8988T (cell line): ENCODE measurements around the gene SEPTIN2.
"Not testable (repeated sequence)": the region's sequence is repeated elsewhere in the genome, so short reads cannot be mapped to it uniquely, and the experiment has no call there.

ENCODE experiments used
- DNase-seq: peaks from one replicate; pipeline ENCODE4 v3.0.0; 2011

Gene SEPTIN2

DNA sequence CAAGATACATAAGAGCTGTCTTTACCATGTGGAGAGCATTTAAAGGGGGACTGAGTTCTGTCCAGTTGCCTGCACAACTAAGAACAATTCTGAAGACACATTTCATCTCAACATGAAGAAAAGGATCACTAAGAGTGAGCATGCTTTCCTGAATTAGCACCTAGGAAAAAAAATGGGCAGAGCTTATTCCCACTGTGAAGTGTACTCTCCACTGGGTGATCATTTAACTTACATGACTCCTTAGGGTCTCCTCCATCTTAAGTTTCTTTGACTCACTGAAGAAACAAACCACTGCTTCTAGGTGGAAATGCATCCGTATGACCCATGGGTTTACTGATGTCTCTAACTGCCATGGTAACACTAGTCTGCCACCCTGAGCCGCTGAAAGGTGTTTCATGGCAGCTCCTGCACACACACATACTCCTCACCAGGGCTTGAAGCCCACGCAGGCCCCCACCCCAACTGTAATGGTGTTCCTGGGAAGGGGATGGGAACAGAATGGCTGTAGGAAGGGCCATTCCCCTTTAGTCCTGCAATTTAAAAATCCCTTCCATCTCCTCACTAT lies 27.3 kb upstream of the SEPTIN2 start:
- no peak for DNase-seq

DNA sequence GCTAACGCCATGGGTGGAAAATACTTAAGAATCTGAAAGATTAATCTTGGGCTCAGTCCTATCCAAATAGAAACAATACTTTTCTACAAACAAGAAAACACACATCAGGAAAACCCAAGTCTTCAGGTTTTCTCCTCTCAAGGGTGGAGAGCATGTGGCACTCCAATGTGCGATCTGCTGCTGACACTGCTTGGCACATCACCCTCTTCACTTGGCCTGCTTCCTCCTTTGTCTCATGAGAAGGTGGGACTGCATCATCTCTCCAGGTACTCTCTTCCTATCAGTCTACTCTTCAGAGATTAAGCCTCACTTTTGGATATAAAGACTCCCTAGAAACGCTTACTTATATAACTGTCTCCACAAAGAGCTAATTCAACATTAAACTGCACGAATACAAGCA lies 26.7 kb upstream of the SEPTIN2 start:
- no peak for DNase-seq

DNA sequence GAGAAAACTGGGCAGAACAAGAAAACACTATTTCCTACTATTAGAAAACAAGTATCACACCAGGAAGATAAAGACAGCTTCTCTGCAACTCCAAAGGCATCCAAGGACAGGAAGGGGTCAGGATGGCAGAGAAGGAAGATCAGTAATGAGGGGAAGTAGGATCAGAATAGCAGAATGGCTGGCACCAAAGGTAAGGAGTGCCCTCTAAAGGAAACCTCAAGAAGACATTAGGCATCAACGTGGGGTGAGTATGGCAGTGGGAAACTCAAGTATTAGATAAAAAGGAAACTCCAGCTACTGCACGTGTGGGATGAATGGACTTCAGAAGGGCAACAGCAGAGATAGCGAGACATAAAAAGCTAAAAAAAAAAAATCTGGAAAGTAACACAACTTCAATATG lies 26.1 kb upstream of the SEPTIN2 start:
- no peak for DNase-seq

DNA sequence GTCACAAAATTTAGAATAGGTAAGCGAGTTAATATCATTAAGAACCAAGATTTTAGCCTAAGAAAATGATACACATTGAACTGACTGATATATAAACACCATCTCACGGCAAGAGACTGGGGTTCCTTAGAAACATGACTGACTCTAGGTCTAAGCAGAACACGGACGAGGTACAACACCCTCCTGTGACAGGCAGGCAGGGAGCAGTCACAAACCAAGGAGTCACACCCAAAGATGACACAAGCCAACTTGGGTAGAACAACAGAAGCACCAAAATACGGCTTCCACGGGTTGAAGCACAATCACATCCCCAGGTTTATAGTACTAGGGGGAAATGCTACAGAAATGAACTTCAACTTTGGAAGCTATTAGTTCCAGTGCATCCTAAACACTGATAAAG lies 24.6 kb upstream of the SEPTIN2 start:
- DNase-seq: no peak

DNA sequence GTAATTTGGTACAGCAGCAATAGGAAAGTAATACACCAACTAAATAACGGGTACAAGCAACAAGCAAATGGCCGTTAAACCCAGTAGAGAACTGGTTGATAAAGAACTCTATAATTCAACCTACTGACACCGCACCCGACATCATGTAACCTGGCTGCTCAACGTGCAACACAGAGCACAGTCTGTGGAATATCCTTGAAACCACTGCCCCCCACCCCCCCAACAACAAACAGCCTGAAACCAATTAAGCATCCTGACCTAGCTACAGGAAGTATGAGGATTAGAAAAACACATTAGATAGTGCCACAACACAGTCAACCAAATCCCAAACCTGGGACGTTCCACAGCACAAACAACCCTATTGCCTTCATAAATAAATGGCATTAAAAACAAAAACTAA lies 23.7 kb upstream of the SEPTIN2 start:
- no peak for DNase-seq

DNA sequence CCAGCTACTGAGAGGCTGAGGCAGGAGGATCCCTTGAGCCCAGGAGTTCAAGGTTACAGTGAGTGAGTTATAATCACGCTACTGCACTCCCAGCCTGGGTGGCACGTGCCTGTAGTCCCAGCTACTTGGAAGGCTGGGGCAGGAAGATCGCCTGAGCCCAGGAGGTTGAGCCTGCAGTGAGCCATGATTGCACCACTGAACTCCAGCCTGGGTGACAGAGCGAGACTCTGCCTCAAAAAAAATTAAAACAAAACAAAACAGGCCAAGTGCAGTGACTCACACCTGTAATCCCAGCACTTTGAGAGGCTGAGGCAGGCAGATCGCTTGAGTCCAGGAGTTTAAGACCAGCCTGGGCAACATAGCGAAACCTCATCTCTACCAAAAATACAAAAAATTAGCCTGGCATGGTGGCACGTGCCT lies 22.3 kb upstream of the SEPTIN2 start:
- DNase-seq: not testable (repeated sequence)

DNA sequence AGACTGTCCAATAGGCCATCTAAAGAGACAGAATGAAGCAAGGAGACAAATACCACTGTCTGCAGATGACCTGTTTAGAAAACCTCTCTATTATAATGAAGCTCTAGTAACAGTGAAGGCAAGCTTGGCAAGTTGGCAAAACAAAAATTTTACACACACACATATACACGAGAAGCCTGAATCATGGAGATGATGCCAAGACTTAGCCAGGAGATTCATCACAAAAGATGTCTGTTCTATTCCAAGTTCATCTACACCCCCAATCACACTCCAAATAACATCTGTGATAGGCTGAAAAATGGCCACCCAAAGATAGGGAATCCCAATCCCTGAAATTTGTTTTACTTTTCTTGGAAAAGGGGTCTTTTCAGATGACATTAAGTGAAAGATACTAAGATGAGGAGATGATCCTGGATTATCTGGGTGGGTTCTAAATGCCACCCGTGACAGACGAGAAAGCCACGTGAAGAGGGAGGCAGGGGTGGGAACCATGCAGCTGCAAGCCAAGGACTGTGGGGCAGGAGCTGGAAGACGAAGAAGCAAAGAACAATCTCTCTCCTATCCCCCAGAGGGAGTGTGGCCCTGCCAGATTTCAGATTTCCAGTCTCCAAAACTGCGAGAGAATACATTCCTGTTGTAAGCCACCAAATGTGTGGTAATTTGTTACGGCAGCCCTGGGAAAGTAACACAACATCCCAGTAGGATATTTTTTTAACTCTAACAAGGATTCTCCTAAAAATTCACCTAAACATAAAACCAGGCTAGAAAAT lies 20.2 kb upstream of the SEPTIN2 start:
- no peak for DNase-seq

DNA sequence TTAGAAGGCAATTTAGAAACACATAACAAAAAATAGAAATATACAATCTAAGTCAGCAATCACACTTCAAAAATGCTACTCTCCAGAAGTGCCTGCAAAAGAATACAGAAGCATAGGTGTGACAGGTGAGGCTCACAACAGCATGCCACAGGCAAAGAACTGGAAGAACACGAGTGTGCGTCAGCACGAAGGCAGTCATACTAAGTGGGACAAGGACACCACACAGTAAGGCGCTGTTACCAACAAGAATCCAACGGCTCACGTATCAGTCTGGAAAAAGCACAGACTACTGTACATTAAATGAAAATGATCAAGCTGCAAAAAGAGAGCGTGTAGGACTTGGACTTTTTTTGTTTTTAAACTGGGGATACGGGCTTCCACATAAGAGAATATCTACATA lies 19.0 kb upstream of the SEPTIN2 start:
- no peak for DNase-seq

DNA sequence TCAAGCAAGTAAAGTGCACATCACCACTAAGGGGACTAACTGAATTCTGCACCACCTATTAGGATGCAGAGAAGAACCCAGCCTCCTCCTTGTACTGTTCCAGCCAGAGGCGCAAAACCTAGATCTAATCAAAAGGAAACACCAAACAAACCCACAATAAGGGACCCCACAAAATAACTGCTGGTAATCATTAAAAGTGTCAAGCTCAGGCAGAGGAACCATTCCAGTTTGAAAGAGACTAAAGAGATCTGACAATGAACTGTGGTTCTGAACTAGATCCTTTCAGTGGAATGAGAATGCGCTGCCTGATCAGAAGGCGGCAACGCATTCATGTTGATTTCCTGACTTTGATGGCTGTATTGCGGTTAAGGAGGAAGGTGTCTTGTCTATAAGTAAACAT lies 17.1 kb upstream of the SEPTIN2 start:
- DNase-seq: no peak

DNA sequence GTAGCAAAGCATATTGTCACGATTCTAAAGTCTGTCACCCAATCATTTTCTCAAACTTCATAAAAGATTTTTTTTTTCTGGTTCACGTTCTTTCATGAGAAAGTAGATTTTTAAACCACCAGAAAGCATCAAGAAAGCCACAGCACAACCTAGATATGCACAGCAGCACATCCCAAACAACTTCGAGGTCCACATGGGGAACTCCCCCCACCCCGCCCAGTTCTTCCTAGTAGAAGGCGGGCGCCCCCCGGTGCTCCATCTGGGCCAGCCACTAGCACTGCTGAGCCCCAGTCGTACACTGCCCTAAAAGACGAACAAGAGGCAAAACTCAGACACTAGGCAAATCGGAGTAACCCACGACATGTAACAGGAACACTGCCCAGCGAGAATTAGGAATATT lies 15.7 kb upstream of the SEPTIN2 start:
- DNase-seq: no peak

DNA sequence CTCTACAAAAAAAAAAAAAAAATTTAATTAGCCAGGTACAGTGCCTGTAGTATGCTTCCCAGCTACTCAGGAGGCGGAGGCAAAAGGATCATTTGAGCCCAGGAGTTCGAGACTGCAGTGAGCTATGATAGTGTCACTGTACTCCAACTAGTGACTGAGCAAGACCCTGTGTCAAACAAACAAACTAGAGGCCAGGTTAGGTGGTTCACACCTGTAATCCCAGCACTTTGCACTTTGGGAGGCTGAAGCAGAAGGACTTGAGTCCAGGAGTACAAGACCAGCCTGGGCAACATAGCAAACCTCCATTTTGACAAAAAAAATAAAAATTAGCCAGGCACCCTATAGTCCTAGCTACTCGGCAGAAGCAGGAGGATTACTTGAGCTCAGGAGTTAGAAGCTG lies 13.6 kb upstream of the SEPTIN2 start:
- no peak for DNase-seq

DNA sequence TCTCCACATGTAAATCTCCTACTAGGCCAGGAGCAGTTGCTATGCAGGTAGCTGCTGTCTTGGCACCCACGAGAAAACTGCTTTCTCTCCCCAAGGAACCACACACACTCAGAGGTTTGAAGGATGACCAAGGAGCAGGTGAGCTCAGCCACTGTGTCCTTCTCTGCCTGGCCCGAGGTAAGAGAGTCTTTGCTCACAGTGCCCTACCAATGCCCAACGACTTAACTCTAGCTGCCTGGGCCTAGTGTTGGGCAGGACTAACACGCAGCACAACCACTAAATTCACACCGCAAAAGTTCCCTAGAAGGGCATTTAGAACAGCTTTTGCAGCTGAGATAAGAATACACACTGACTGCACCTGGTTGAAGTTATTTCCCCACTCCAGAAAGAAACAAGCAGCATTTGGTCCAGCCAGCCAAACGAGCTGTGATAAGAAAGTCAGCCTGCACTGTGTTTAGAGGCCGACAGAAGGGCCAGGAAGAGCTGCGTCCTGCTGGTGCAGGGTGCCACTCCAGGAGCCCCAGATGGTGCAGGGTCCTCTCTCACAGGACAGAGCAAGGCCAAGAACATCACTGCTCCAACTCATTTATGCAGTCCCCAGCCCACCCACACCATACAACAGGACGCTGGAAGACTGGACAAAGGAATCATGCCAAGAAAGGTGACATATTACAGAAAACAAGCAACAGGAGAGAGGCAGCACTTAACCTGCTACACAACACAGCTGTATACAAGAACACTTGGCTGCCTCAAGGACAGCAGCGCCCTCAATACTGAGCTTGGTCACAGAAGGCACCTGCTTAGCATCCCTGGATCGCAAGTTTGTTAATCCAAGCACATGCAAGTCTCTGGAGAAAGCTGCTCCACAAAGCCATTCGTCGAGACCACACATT lies 12.7 kb upstream of the SEPTIN2 start:
- no peak for DNase-seq

DNA sequence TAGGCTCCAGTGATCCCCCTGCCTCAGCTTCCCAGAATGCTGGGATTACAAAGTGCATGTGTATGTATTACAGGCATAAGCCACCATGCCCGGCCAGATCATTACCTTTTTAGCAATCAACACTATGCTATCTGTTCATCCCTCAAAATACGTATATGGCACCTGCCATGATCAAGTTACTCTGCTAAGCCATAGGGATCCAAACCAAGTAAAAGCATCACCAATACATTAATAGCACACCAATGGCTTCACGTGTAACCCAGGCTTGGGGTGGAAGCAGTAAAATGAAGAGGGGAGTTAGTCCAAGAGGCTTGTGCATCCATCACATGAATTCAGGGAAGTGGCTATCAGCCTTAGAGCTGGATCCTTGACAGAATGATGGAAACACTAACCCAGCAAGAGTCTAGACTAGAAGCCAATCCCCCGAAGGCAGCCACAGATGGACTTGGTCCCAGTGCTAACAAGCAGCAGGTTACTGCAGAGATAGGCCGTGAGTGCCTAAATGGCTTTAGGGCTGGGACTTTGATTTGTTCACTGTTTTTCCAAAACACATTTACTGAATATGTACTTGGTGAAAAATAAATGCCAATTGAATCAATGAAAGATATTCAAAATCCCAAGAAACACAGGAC lies 11.6 kb upstream of the SEPTIN2 start:
- DNase-seq: no peak

DNA sequence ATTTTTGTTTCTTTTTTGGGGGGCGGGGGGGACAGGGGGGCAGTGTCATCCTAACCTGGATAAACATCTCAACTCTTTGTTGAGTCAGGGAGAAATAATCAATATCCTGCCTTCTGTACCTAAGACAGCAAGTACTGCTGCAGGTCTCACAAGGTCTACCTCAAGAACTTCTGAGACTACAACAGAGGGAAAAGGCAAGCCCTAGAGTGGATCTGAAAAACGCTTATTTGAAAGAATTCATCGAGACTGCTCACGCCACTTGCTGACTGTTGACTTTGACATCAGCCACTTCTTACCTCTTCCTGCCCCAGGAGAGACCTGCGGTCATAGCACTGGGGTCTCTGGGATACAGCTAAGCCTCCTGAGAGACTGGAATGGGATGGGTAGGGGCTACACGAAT lies 8.7 kb upstream of the SEPTIN2 start:
- no peak for DNase-seq

DNA sequence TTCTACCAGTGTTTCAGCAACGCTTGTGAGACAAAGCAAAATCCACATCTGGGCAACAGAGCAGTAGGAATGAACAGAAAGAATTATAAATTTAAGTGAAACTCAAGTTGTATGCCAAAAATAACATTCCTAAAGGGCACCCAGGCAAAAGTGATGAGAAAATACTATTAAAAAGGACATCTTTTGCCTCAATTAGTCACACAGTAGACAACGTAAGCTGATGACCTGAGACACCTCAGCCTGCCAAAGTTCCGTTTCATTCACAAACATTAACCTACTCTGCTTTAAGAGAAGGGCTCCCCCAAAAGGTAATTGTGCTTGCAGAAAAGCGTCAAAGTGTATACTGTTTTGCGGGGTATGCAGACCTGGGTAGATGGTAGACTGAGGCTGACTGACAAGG lies 7.5 kb upstream of the SEPTIN2 start:
- DNase-seq: no peak

DNA sequence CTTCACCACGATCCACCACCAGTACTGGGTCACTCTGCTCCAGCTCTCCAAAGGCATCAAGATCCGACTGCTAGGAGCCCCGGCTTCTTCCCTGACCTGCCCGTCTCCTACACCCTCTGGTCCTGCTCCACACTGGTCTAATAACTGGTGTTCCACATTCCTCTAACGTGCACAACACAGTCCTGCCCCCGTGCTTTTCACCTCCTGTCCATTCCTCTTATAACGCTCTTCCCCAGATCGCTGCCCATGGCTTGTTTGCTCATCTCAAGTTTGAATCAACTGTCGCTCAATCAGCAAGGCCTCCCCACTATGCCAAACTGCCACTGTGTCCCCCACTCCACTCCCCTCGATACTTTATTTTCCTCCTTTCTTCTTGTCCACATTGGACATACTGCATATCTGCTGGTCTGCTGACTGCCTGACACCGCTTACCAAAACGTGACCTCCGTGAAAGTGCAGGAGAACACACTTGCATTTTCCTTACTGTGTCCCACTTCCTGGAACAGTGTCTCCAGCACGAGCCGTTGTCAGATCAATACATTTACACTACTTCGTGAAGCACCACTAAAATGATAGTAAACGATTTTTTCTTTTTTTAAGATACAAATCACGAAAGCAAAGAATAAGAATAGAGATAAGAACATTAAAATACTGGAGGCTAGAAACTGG lies 6.8 kb upstream of the SEPTIN2 start:
- DNase-seq: no peak

DNA sequence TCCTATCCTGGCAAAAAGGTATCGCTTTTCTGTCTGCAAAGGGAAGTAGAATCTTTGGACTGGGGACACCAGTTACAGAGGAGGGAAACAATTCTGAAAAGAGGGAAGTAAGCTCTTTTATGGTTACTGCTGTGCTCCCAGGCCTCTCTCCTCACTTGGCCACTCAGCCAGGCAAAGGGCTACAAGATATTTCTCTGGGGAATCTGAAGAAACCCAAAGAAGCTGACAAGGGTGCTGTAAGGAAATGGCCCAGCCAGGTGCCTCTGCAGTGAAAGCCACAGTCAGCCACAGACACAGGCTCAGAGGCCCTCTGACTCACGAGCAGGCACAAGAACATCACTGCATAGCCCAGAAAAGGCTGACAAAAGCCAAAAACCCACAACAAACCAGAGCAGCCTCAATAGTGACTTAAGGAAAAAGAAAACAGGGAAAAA lies 6.0 kb upstream of the SEPTIN2 start:
- DNase-seq: no peak

DNA sequence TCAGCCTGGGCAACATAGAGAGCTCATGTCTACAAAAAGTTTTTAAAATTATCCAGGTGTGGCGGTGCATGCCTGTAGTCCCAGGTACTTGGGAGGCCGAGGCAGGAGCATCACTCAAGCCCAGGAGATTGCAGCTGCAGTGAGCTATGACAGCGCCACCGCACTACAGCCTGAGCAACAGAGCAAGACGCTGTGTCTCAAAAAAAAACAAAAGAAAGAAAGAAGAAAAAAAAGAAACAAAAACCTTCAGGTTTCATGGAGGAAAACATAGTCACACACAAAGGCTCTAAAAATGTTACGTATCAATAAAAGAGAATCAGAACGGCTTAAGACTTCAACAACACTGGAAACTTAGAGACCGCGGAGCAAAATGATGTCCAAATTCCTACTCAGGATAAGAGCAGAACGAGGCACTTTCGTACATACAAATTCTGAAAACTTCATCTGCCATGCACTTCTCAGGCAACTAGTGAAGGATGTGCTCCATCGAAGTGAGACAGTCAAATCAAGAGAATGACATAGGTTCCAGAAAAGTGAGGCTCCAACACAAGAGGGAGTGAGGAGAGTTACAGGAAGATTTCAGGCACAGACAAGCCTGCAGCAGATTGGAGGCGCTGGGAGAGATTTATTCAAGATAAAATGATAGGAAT lies 4.7 kb upstream of the SEPTIN2 start:
- no peak for DNase-seq

DNA sequence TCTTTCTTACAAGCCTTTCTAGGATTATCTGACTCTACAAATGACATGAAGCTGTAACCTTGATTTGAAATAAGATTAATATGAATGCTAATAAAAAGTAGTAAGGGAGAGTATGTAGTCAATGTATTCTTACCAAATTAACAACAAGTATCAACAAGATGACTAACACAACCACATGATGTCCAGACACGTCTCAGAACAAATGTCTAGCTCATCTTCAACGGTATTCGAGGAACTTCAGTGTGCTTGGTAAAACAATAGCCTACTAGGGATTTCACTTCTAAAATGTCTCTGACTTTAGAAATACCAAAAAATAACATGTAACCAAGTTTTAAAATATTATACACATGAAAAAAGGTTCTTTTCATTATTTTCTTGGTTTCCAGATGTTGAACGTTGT lies 3.6 kb upstream of the SEPTIN2 start:
- no peak for DNase-seq

DNA sequence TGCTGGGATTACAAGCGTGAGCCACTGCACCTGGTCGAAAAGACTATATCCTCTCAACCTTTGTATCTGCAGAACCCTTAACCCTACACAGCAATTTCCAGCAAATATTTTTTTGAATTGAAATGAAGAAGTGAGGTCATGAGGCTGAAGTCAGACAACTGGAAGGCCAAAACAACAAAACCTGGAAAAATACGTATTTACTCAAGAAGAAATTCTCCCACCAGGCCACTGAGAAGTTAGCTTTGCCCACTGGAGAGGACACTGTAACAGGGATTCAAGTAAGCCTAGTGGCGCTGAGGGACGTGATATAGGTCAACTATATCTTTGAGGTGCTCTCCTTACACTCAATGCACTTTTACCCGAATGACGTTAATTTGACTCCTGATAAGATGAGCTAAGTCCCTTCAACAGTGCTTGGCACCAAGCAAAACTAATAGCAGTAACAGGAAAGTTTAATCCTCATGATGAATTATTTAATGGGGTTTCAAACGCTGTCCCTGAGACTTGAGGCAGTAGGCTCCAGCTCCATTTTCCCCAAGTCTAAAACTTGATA lies 2.1 kb upstream of the SEPTIN2 start:
- DNase-seq: no peak

DNA sequence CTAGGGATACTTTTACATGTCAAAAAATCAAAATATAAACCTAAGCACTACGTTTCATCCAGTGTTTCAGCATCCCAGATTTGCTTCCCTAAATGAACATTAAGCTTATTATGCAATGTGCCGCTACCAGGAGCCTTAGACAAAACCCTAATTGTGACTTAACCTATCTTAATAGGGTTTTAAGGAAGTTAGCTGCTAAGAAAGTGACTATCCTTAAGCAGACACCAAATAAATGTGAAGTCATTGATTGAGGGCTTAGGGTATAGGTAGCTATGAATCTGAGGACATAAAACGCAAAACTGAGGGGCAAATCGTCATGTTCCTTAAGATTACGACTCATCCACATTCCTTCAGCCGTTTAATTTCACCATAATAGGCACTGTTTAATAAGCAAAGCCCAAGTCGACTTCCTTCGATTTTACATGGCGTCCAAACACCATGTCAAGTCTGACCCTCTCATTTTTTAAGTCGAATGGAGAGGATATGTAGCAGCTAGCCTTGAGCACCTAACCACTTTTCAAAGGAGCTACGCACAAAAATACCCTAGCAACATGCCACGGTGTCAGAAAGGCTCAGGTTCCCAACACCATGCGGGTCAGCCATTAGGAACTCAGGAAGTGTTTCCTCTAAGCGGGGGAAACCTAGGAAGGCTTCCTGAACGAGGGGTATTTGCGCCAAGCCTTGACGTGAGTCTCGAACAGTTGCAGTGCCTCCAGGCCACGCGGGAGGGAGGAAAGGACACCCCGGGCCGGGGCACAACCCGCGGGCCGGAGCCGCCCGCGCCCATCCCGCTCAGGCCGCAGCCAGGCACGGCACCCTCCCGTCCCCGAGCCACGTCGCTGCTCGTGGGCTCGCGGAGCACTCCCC lies 1.3 kb upstream of the SEPTIN2 start:
- no peak for DNase-seq
